ENCODE data around the gene PEX5L.
A peak's percentile ranks its signal among the peaks of the same experiment; 100 is the strongest.

DNA sequence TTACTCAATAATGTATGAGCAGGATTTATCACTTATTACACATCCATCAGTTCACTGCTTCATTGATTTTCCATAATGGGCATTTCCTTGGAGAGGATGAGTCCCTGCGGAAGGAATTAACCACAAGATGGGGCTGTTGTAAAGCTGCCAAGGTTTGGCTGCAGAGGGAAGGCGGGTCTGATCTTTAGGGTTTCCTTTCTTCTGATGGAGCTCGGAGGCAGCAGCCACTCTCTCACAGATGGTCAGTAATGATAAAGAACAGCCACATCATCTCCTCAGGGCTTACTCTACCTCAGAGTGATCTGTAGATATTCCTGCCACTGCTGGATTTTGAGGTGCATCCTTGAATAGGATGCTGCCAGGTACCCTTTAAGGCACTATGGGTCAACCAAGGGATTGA, 268.7 kb downstream of the PEX5L start:
- TF ChIP-seq, protein P1, sequence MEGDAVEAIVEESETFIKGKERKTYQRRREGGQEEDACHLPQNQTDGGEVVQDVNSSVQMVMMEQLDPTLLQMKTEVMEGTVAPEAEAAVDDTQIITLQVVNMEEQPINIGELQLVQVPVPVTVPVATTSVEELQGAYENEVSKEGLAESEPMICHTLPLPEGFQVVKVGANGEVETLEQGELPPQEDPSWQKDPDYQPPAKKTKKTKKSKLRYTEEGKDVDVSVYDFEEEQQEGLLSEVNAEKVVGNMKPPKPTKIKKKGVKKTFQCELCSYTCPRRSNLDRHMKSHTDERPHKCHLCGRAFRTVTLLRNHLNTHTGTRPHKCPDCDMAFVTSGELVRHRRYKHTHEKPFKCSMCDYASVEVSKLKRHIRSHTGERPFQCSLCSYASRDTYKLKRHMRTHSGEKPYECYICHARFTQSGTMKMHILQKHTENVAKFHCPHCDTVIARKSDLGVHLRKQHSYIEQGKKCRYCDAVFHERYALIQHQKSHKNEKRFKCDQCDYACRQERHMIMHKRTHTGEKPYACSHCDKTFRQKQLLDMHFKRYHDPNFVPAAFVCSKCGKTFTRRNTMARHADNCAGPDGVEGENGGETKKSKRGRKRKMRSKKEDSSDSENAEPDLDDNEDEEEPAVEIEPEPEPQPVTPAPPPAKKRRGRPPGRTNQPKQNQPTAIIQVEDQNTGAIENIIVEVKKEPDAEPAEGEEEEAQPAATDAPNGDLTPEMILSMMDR (IDR thresholded peaks at IDR 0.05), result peak; percentile 39; the same call in 2 of the 3 replicates
- no peak for TF ChIP-seq KDM5A (IDR thresholded peaks at IDR 0.05)
- no peak for TF ChIP-seq JUN (IDR thresholded peaks at IDR 0.05)
- TF ChIP-seq CEBPB (IDR thresholded peaks at IDR 0.05), result no peak
- TF ChIP-seq, protein P2, sequence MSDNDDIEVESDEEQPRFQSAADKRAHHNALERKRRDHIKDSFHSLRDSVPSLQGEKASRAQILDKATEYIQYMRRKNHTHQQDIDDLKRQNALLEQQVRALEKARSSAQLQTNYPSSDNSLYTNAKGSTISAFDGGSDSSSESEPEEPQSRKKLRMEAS (IDR thresholded peaks at IDR 0.05), result no peak

Data from A549 (cell line).